Glomerular visceral epithelial cell (primary cell): ENCODE measurements around the gene CLEC16A.

Source experiments
- DNase-seq: peaks from one replicate; pipeline ENCODE4 v3.0.0-alpha.2; 2016; ENCODE audit errors: extremely low spot score

Gene CLEC16A

DNA sequence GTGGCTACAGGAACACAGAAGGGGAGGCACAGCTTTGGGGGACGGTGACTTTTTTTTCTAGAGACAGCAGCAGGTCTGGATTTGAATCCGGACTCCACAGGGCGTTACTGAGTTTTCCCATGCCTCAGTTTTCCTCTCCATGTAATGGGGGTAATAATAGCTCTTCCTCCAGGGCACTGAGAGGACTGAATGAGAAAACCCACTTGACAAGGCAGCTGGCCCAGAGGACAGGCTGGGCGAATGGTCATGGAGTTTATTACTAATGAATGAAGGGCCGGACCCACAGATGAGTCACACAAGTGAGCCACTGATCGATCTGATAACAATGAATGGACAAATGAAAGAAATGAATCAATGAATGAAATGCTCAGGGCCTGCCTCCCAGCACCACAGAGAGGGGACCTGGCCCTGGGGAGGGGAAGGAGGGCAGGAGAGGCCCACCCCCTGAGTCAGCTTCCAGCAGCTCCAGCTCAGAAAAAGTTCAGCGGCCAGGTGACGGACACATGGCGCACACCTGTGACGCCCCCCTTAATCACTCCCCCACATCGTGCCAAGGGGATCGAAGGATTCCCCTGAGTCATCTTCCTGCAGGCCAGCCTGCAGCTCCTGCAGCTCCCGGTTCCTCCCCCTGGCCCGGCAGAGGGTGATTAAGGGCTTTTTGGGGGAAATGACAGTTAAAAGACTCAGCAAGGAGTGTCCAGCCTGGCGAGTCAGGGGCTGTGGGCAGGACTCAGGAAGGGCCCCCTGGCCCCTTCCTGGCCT is 257.3 kb downstream of the CLEC16A start:
- peak; percentile 70 for DNase-seq

GRCh38 chr16:11202260-11203091 is 258.1 kb downstream of the CLEC16A start:
- no peak for DNase-seq

- peak; percentile 14 for DNase-seq
Measured at GRCh38 chr16:11203111-11203623, 258.8 kb downstream of the CLEC16A start.

- DNase-seq, result no peak
Measured at GRCh38 chr16:11204513-11205047, 260.2 kb downstream of the CLEC16A start.

DNA sequence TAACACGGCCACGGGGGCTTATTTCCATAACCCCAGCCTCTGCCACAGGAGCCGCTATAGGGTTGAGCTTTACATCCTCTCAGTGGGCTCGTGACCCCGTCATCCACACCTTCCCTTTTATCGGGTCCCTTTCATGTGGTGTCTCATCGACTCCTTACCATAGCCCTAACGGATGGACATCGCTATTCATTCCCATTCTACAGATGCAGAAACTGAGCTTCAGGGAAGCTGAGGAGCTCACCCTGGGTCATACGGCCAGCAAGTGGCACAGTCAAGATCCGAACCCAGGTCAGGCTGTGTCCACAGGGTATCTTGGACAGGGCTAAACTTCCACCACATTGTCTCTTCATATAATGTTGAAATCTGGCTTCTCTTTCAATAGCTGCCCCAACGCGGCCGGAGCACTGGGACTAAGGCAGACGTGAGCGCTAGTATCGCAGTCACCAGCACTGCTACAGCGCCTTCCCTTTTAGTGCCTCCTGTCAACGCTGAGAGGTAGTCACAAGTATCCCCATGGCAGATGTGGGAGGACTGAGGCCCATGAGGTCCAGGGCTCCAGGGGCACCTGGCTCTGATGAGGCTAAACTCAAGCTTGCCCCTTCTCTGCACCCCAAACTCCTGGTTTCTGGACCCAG is 260.8 kb downstream of the CLEC16A start:
- no peak for DNase-seq

- DNase-seq, result peak; percentile 61
Measured at GRCh38 chr16:11205754-11206581, 261.6 kb downstream of the CLEC16A start.

DNA sequence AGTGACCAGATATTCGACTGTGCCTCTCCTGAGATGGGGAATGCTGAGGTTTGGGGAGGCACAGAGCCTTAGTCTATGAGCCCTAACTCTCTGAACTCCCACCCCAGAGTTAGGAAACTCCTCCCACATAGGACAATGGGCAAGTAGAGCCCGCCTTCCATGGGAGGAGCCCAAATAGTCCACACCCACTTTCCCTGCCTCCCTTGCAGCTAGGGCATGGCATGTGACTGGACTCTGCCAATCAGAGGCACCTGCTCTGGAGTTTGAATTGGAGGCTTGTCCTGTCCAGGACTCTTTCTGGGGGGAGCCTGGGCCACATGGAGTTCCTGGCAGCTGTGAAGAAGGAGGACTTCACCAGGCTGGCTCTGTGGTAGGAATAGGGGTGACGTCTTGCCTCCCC is 263.3 kb downstream of the CLEC16A start:
- DNase-seq, result no peak

- DNase-seq, result no peak
Measured at GRCh38 chr16:11208916-11209665, 264.7 kb downstream of the CLEC16A start.

- no peak for DNase-seq
Measured at GRCh38 chr16:11210260-11210659, 265.9 kb downstream of the CLEC16A start.

- no peak for DNase-seq
Measured at GRCh38 chr16:11211061-11211976, 267.0 kb downstream of the CLEC16A start.

DNA sequence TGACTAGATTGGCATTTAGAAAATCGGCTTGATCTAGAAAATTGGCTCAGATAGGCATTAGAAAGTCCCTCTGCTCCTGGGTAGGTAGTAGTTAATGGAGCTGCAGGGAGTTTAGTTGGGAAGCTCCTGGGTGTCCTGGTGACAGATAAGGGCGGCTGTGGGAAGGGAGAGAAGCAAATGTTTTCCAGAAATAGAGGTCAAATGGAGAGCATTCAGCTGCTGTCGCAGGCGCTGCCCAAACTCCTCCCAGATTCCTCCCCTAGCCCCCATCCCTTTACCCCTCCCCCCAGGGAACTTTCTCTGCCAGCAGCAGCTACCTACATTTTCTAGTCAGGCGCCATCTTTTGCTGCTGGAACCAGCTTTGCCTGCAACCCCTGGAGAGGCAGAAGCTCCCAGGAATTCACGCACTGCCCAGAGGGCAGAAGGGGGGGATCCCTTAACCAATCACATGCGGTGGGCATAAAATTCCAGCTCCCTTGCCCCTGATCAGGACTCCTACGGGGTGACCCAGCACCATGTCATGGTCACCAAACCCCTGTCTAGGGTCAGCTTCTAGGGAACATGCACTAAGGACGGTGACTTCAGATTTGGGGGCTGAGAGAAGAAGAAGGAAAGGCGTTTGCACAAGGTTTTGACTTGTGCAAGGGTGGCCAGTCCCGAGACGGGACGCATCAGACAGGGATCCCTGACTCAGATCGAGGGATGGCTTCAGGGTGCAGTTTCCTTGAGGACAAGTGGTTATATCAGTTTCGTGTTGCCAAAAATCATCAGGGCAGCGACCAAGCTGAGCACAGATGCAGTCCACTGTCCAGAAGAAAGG is 267.8 kb downstream of the CLEC16A start:
- DNase-seq, result no peak

DNA sequence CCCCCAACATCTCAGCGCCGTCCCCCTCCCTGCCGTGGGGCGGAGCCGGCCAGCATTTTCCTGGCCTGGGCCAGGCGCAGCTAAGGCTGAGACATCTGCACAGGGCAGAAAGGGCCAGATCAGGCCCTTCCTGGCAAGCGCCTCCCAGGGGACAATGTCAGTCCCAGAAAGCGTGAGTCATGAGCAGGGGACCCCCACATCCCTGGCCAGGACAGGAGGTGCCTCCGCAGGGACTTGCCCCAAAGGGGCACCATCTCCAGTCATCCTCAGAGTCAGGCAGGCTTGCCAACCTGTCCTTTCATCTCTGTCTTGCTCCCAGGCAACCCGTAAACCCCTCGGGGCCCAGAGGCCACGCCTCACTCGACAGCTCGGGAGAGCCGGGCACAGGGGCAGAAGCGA is 268.4 kb downstream of the CLEC16A start:
- no peak for DNase-seq

DNA sequence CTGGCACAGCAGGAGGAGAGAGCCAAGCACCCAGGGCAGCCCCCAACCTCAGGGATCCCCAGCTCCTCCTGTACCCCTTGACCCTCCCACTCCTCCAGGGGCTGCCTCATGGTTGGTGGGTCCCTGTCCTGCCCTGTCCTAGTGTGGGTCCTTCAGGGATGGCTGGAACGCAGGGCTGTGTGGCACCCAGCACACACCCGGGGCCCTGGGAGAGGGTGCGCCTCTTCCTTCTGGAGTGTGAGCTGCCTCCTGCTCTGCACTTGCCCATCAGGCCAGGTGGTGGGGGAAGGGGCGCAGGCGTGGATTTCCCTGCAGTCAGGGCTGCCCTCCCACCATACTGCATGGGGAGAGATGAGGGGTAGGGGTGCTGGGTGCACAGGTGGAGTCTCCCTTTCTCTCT is 269.0 kb downstream of the CLEC16A start:
- no peak for DNase-seq

DNA sequence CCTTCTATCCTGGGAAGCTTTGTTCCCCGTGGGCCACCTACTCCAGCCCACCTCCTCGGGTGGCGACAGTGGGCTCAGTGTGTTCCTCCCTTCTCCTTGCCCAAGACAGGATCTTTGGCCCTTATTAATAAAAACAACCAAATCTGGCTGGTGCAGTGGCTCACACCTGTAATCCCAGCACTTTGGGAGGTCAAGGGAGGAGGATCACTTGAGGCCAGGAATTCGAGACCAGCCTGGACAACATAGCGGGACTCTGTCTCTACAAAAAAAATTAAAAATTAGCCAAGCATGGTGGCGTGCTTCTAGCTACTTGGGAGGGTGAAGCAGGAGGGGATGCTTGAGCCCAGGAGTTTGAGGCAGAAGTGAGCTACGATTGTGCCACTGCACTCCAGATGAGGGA is 269.4 kb downstream of the CLEC16A start:
- no peak for DNase-seq

GRCh38 chr16:11215935-11216556 is 271.7 kb downstream of the CLEC16A start:
- no peak for DNase-seq

- DNase-seq, result no peak
Measured at GRCh38 chr16:11217651-11218603, 273.6 kb downstream of the CLEC16A start.

DNA sequence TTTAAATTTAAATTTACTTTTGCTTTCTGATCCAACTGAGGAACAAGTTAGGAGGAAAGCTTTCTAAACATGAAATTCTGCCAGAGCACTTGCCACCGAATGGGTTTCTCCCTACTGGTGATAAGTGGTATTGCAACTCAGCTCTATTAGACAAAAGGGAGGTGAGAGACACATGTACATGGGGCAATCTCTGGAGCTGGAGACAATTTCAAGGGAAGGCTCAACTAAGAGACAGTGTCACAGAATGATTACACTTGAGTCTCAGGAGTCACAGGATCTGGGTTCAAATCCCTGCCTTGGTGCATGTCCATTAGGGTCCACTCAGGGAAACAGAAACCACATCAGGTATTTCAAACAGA is 274.2 kb downstream of the CLEC16A start:
- DNase-seq, result no peak
